Tibial nerve (tissue), 4 donors: Measurements from ENCODE around the gene AAK1. TPM values are rescaled to one million over a fixed set of nuclear protein-coding genes. Genes with fewer than 3 reads are reported as not detected.
"Not testable (repeated sequence)": the region's sequence is repeated elsewhere in the genome, so short reads cannot be mapped to it uniquely, and the experiment has no call there.

Experiments used
- DNase-seq, 2 donors: peaks; one replicate each; pipeline ENCODE4 v3.0.0-alpha.2; 2019; ENCODE audit warnings: low spot score in 2 of 2
- H3K27ac ChIP-seq, 4 donors: fragments of 200-600 bp; sonication (generic) in 3 of 4; one replicate each; pipeline ENCODE4 v1.5.1; 2017 to 2019; ENCODE audit warnings: mild to moderate bottlenecking in 1 of 4
- H3K27me3 ChIP-seq, 2 donors: fragments of 200-600 bp; sonication (generic) in 1 of 2; one replicate each; pipeline versions ENCODE4 v1.5.1 to v1.6.0; 2017 to 2019
- H3K36me3 ChIP-seq, 3 donors: fragments of 200-600 bp; sonication (generic); one replicate each; pipeline ENCODE4 v1.5.1; 2018 to 2019
- H3K4me1 ChIP-seq, 4 donors: fragments of 200-600 bp; sonication (generic) in 3 of 4; one replicate each; pipeline ENCODE4 v1.5.1; 2017 to 2019
- H3K4me3 ChIP-seq, 4 donors: fragments of 200-600 bp; sonication (generic) in 3 of 4; one replicate each; pipeline ENCODE4 v1.5.1; 2017 to 2019; ENCODE audit warnings: mild to moderate bottlenecking in 1 of 4, moderate library complexity in 1 of 4
- H3K9me3 ChIP-seq, 4 donors: fragments of 200-600 bp; sonication (generic) in 3 of 4; one replicate each; pipeline ENCODE4 v1.5.1; 2017 to 2019
- CTCF ChIP-seq, 5 experiments: fragments of 200-600 bp in 3 of 5; fragments of 450-650 bp in 2 of 5; sonication (generic) in 3 of 5; IDR thresholded peaks; one replicate each; pipeline ENCODE4 v1.5.1; 2016 to 2019; ENCODE audit warnings: antibody characterized with exemption in 5 of 5, mild to moderate bottlenecking in 3 of 5, moderate library complexity in 2 of 5
- EP300 ChIP-seq, 2 donors: sonication (generic); formaldehyde crosslinking; IDR thresholded peaks; one replicate each; pipeline ENCODE4 v1.6.1; 2017; ENCODE audit warnings: antibody characterized with exemption in 2 of 2, mild to moderate bottlenecking in 1 of 2
- POLR2A ChIP-seq, 2 donors: fragments of 450-650 bp; IDR thresholded peaks; one replicate each; pipeline ENCODE4 v1.6.1; 2017; ENCODE audit warnings: antibody characterized with exemption in 2 of 2, mild to moderate bottlenecking in 2 of 2, moderate library complexity in 2 of 2
- WGBS, 2 donors: methylation state at CpG; one replicate each; pipeline ENCODE4 v1.1.5; 2018; 5-methylcytosine and 5-hydroxymethylcytosine counted together
- small RNA-seq: library from RNA; depleted of rRNA; stranded (forward); fragments of <200 nt; gene quantifications from one replicate; pipeline ENCODE3, GENCODE V24; 2016
- total RNA-seq, 4 donors: library from RNA; depleted of rRNA; stranded (reverse); fragments of >200 nt; gene quantifications; one replicate each; pipeline ENCODE4 v1.1.0, GENCODE V29; 2016

Gene AAK1
- total RNA-seq, 4 donors from 2014 or later = 29.2 to 70.5 (median 44.5) TPM

DNA sequence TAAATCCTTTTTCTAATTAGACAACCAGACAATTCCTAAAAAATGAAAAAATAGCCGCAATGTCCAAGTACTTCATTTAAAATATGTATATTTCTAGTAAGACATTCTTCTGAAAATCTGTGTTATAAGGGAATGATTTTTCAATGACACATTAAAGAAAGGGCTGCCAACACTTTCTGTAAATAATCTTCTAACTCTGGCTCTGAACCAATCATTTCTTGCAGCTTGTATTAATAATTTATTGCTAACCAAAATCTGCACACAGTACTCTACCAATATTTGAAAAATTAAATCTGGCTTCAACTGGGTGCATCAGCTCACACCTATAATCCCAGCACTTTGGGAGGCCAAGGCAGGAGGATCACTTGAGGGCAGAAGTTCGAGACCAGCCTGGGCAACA, 214.6 kb downstream of the AAK1 start:
- Histone ChIP-seq H3K4me3 (no peak overlapping the region), H3K27ac (no peak overlapping the region), H3K36me3 (peaks cover 0 to 65% (median 0%) of the 10 kb centered on the region in 3 donors), H3K9me3 (no peaks in the 10 kb centered on the region), H3K4me1 (peaks cover 0 to 7% (median 0%) of the 10 kb centered on the region in 4 donors), H3K27me3 (no peaks in the 10 kb centered on the region)
- no peak for DNase-seq
- TF ChIP-seq POLR2A (IDR thresholded peaks at IDR 0.05) (no peak), EP300 (IDR thresholded peaks at IDR 0.05) (no peak), CTCF (IDR thresholded peaks at IDR 0.05) (no peak)
- 85 to 94% methylated on average over 2 of the region's 2 CpGs for WGBS, 2 donors

- Histone ChIP-seq H3K36me3 (peaks cover 0 to 83% (median 4%) of the 10 kb centered on the region in 3 donors), H3K27me3 (no peaks in the 10 kb centered on the region), H3K4me3 (no peak overlapping the region), H3K4me1 (peaks cover 0 to 2% (median 0%) of the 10 kb centered on the region in 4 donors), H3K9me3 (no peaks in the 10 kb centered on the region), H3K27ac (no peak overlapping the region)
- TF ChIP-seq CTCF (IDR thresholded peaks at IDR 0.05) = no peak
- TF ChIP-seq POLR2A (IDR thresholded peaks at IDR 0.05) = no peak
- no peak for TF ChIP-seq EP300 (IDR thresholded peaks at IDR 0.05)
- 93 to 96% methylated on average over 2 of the region's 2 CpGs for WGBS, 2 donors
- no peak for DNase-seq
These were observed 219.1 kb downstream of the AAK1 start for GRCh38 chr2:69424419-69424818.

DNA sequence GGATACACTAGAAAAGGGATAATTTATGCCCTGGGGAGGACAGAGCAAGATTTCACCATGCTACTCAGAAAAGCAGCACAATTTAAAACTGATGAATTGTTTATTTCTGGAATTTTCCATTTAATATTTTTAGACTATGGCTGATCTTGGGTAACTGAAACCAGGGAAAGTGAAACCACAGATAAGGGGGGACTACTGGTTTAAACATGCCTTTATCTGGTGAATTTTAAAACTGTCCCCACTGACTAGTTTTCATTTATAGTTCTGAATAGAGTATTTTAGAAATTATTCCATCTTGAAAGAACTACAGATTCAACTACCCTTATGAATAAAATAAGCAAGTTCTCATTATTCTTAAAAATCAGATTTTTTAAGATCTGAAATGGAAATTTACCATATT, 221.3 kb downstream of the AAK1 start:
- no peak overlapping the region for H3K27ac ChIP-seq
- DNase-seq = no peak
- no peak overlapping the region for H3K4me3 ChIP-seq
- TF ChIP-seq POLR2A (IDR thresholded peaks at IDR 0.05) (no peak), EP300 (IDR thresholded peaks at IDR 0.05) (no peak), CTCF (IDR thresholded peaks at IDR 0.05) (no peak)
- H3K4me1 ChIP-seq = peaks cover 0 to 2% (median 0%) of the 10 kb centered on the region in 4 donors
- H3K27me3 ChIP-seq = no peaks in the 10 kb centered on the region
- no peaks in the 10 kb centered on the region for H3K9me3 ChIP-seq
- H3K36me3 ChIP-seq = peaks cover 7 to 87% (median 10%) of the 10 kb centered on the region in 3 donors

DNA sequence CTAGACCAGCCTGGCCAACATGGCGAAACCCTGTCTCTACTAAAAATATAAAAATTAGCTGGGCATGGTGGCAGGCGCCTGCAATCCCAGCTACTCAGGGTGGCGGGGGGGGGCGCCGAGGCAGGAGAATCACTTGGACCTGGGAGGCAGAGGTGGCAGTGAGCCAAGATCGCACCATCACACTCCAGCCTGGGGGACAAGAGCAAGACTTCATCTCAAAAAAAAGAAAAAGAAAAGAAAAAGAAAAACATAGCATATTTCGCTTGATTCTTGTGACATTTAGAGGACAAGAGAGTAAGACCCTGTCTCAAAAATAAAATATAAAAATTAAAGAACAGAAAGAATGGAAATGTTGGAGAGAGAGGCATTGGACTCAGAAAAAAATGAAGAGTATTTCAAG, 224.4 kb downstream of the AAK1 start:
- 86 to 89% methylated on average over 7 of the region's 7 CpGs for WGBS, 2 donors
- H3K9me3 ChIP-seq, H3K27ac ChIP-seq, H3K4me1 ChIP-seq, DNase-seq, H3K4me3 ChIP-seq, H3K27me3 ChIP-seq: not testable (repeated sequence)
- H3K36me3 ChIP-seq = peaks cover 7 to 89% (median 13%) of the 10 kb centered on the region in 3 donors

DNA sequence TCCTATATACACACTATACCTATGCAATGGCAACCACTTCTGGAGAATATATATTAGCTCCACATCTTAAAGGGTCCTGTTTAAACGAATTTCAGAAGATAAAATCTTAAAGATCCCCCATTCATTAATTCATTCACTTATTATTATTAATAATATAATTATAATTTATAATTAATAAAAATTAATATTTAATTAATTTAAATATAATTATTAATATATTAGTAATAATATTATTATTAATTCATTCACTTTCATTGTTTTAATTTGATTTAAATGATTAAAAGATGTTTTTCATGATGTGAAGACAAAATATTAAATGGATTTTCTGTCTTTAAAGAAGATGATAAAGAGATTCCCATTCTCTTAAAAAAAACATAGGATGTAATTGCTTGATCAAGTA, 227.4 kb downstream of the AAK1 start:
- no peak overlapping the region for H3K4me3 ChIP-seq
- H3K27ac ChIP-seq = no peak overlapping the region
- H3K9me3 ChIP-seq = no peaks in the 10 kb centered on the region
- no peaks in the 10 kb centered on the region for H3K27me3 ChIP-seq
- H3K4me1 ChIP-seq = no peaks in the 10 kb centered on the region
- peaks cover 6 to 96% (median 13%) of the 10 kb centered on the region in 3 donors for H3K36me3 ChIP-seq
- WGBS, 2 donors = 80 to 85% methylated on average over 1 of the region's 1 CpG
- TF ChIP-seq CTCF (IDR thresholded peaks at IDR 0.05) (no peak), POLR2A (IDR thresholded peaks at IDR 0.05) (no peak), EP300 (IDR thresholded peaks at IDR 0.05) (no peak)
- DNase-seq = no peak

Small RNA genes lying within 50 kb of the gene (small RNA-seq; reads per million reads assigned to genes)
- not detected for gene RN7SL604P
- gene SNORA36C = not detected

Other genes starting within 250 kb of the AAK1 start
- gene NFU1, start 206.3 kb downstream of the AAK1 start, total RNA-seq = 10 to 100 TPM; 32.0 to 48.1 (median 40.9) TPM
- gene ANXA4, start 98.4 kb upstream of the AAK1 start, total RNA-seq = 10 to 100 TPM; 61.8 to 79.4 (median 73.9) TPM
- 10 to 100 TPM; 11.2 to 20.1 (median 15.5) TPM for gene GMCL1, start 185.9 kb upstream of the AAK1 start, total RNA-seq